ENCODE results near the gene FGGY. TPM values are rescaled to one million over a fixed set of nuclear protein-coding genes. Genes with fewer than 3 reads are reported as not detected.

The FGGY gene
- total RNA-seq, 4 donors from 2014 or later: 23.3 to 26.4 (median 25.3) TPM

- peaks cover 7 to 16% (median 11%) of the 10 kb centered on the region in 4 donors for H3K4me1 ChIP-seq
- no peaks in the 10 kb centered on the region for H3K36me3 ChIP-seq
- WGBS: 88% methylated on average over 4 of the region's 4 CpGs
- H3K27me3 ChIP-seq: no peaks in the 10 kb centered on the region
- no peaks in the 10 kb centered on the region for H3K9me3 ChIP-seq
- no peak overlapping the region for H3K4me3 ChIP-seq
- no peak overlapping the region for H3K27ac ChIP-seq (replicated peaks in 1 of 4)
- TF ChIP-seq POLR2A (IDR thresholded peaks at IDR 0.05; ENCODE audit: low read depth) (no peak), EP300 (IDR thresholded peaks at IDR 0.05) (no peak), CTCF (IDR thresholded peaks at IDR 0.05) (no peak), POLR2AphosphoS5 (IDR thresholded peaks at IDR 0.05) (no peak)
- intact Hi-C loops (cut with DNase I): loop anchor here (10.0 kb wide), 1 partner anchor 462 kb away; the partner anchor contains the start of gene FGGY
- DNase-seq (ENCODE audit: extremely low spot score): no peak
Observed at GRCh38 chr1:59757197-59757747, 460.4 kb downstream of the FGGY start.

DNA sequence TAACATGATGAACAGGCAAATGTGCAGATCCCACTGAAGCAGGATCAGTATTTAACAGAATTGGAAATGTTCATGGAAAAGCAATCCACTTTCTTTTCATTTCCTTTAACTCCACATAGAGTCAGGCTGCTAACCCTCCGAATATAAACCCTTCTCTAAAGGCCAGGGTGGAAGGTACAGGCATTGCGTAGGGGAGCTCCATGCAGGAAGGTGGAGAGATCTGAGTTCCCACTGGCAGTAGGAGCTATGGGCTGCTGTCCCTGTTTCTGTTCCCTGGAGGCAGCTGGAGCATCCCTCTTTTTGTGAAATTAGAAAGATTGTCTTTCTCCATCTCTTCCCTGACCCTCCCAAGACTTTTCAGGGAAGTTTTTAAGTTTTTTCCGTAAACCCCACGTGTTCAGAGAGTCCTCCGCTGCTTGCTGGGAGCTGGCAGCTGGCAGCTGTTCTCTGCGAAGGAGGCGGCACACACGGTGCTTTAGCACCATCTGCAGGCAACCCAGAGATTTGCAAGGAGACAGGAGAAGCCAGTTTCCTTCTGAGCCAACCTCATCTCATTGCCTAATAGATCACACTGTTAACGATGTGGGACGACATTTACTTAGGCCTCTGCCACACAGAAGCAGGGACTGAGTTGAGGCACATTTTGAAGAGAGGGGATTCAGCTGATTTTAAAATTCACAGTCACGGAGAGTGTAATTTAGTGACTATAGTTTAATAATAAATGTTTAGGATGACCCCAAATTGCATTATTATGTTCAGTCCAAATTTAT is 462.4 kb downstream of the FGGY start:
- peak overlapping the region; percentile 32 to 47 (median 39) for H3K4me3 ChIP-seq
- TF ChIP-seq EP300 (IDR thresholded peaks at IDR 0.05) (no peak), CTCF (IDR thresholded peaks at IDR 0.05) (peak; percentile 96 to 99 (median 98)), POLR2A (IDR thresholded peaks at IDR 0.05; ENCODE audit: low read depth) (no peak), POLR2AphosphoS5 (IDR thresholded peaks at IDR 0.05) (peak; percentile 70 to 79)
- no peaks in the 10 kb centered on the region for H3K9me3 ChIP-seq
- peak overlapping the region; percentile 33 to 73 (median 62) for H3K27ac ChIP-seq (replicated peaks in 1 of 4)
- intact Hi-C loops (cut with DNase I): loop anchor here (2.0 to 10.0 kb wide), 2 partner anchors 465 to 1021 kb away; partner anchors contain the start of gene FGGY
- DNase-seq (ENCODE audit: extremely low spot score): peak; percentile 95
- no peaks in the 10 kb centered on the region for H3K27me3 ChIP-seq
- H3K36me3 ChIP-seq: no peaks in the 10 kb centered on the region
- 9% methylated on average over 8 of the region's 11 CpGs for WGBS
- H3K4me1 ChIP-seq: peaks cover 7 to 14% (median 11%) of the 10 kb centered on the region in 4 donors

DNA sequence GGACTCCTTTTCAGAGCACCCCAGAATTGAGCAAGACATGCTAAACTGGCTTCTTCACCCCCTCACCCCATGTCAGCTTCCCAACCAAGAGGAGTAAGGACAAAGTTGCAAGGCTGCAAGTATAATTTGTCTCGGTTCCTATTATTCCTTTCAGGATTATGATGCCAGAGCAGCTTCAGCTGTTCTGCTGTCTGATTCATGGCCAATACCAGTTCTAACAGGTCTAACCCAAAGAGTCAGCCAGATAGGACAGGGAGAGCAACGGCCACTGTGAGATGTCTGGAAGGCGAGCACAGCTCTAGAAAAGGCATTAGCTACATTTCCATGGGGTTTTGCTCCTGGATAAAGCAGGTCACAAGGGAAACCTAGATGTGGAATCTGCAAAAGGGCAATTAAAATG is 464.5 kb downstream of the FGGY start:
- Histone ChIP-seq H3K27me3 (no peaks in the 10 kb centered on the region), H3K27ac (replicated peaks in 1 of 4) (no peak overlapping the region), H3K4me1 (peaks cover 7 to 14% (median 11%) of the 10 kb centered on the region in 4 donors), H3K4me3 (no peak overlapping the region), H3K36me3 (no peaks in the 10 kb centered on the region), H3K9me3 (no peaks in the 10 kb centered on the region)
- WGBS: 78% methylated on average over 3 of the region's 3 CpGs
- intact Hi-C loops (cut with DNase I): no loop called here
- peak; percentile 37 for DNase-seq (ENCODE audit: extremely low spot score)
- TF ChIP-seq POLR2A (IDR thresholded peaks at IDR 0.05; ENCODE audit: low read depth) (no peak), CTCF (IDR thresholded peaks at IDR 0.05) (no peak), EP300 (IDR thresholded peaks at IDR 0.05) (no peak), POLR2AphosphoS5 (IDR thresholded peaks at IDR 0.05) (no peak)

GRCh38 chr1:59763418-59763817 is 466.5 kb downstream of the FGGY start:
- Histone ChIP-seq H3K4me3 (no peak overlapping the region), H3K4me1 (peaks cover 7 to 11% (median 10%) of the 10 kb centered on the region in 4 donors), H3K36me3 (no peaks in the 10 kb centered on the region), H3K9me3 (no peaks in the 10 kb centered on the region), H3K27ac (replicated peaks in 1 of 4) (no peak overlapping the region), H3K27me3 (no peaks in the 10 kb centered on the region)
- TF ChIP-seq EP300 (IDR thresholded peaks at IDR 0.05) (no peak), CTCF (IDR thresholded peaks at IDR 0.05) (no peak), POLR2A (IDR thresholded peaks at IDR 0.05; ENCODE audit: low read depth) (no peak), POLR2AphosphoS5 (IDR thresholded peaks at IDR 0.05) (no peak)
- intact Hi-C loops (cut with DNase I): no loop called here
- 78% methylated on average over 2 of the region's 2 CpGs for WGBS
- no peak for DNase-seq (ENCODE audit: extremely low spot score)

All from esophagus muscularis mucosa (tissue), 4 donors.